Activated CD4-positive, alpha-beta T cell treated with anti-CD3 and anti-CD28 coated beads for 24 hours (primary cell): ENCODE measurements around the gene CARD11.

Experiments
- DNase-seq, 2 donors: peaks; one replicate each; pipeline ENCODE4 v3.0.0-alpha.2; 2020; ENCODE audit warnings: low read depth in 2 of 2

Gene CARD11

GRCh38 chr7:2906197-2906931 lies 137.3 kb downstream of the CARD11 start:
- no peak for DNase-seq

- DNase-seq, result no peak
Measured at GRCh38 chr7:2905500-2905899, 138.2 kb downstream of the CARD11 start.

GRCh38 chr7:2905027-2905426 lies 138.6 kb downstream of the CARD11 start:
- no peak for DNase-seq

GRCh38 chr7:2904202-2904601 lies 139.5 kb downstream of the CARD11 start:
- DNase-seq, result no peak

- DNase-seq, result no peak
Measured at GRCh38 chr7:2903682-2904162, 139.9 kb downstream of the CARD11 start.

GRCh38 chr7:2897023-2897422 lies 146.6 kb downstream of the CARD11 start:
- no peak for DNase-seq

- DNase-seq, result no peak
Measured at GRCh38 chr7:2896131-2896530, 147.5 kb downstream of the CARD11 start.

- peak; percentile 22 to 42 for DNase-seq
Measured at GRCh38 chr7:2894118-2894940, 149.3 kb downstream of the CARD11 start.

GRCh38 chr7:2893411-2893861 lies 150.2 kb downstream of the CARD11 start:
- no peak for DNase-seq

- DNase-seq, result no peak
Measured at GRCh38 chr7:2892549-2892948, 151.1 kb downstream of the CARD11 start.

- DNase-seq, result no peak
Measured at GRCh38 chr7:2887816-2888215, 155.9 kb downstream of the CARD11 start.

GRCh38 chr7:2886900-2887299 lies 156.8 kb downstream of the CARD11 start:
- peak in 1 of 2 donors; percentile 42 for DNase-seq

GRCh38 chr7:2886391-2886790 lies 157.3 kb downstream of the CARD11 start:
- no peak for DNase-seq

GRCh38 chr7:2884161-2884560 lies 159.5 kb downstream of the CARD11 start:
- no peak for DNase-seq

- no peak for DNase-seq
Measured at GRCh38 chr7:2883101-2883500, 160.6 kb downstream of the CARD11 start.

GRCh38 chr7:2882111-2882510 lies 161.6 kb downstream of the CARD11 start:
- no peak for DNase-seq

GRCh38 chr7:2880874-2881533 lies 162.7 kb downstream of the CARD11 start:
- DNase-seq, result no peak

GRCh38 chr7:2880051-2880450 lies 163.6 kb downstream of the CARD11 start:
- DNase-seq, result no peak

- no peak for DNase-seq
Measured at GRCh38 chr7:2879354-2879753, 164.3 kb downstream of the CARD11 start.

- DNase-seq, result no peak
Measured at GRCh38 chr7:2878306-2878705, 165.4 kb downstream of the CARD11 start.

GRCh38 chr7:2876031-2876731 lies 167.5 kb downstream of the CARD11 start:
- no peak for DNase-seq
